Fibroblast of villous mesenchyme (primary cell): ENCODE measurements around the gene TPCN2. TPM values are rescaled to one million over a fixed set of nuclear protein-coding genes. Genes with fewer than 3 reads are reported as not detected.

Experiments
- DNase-seq: peaks from one replicate; pipeline ENCODE4 v3.0.0-alpha.2; 2010; ENCODE audit warnings: low read depth
- H3K4me3 ChIP-seq: 2 replicates; pipeline ENCODE4 v1.5.1; 2011; ENCODE audit warnings: low read depth, mild to moderate bottlenecking, low read length
- total RNA-seq: library from RNA; depleted of rRNA; stranded (reverse); fragments of >200 nt; gene quantifications from 2 replicates; pipeline ENCODE4 v1.2.3, GENCODE V29; 2012
- TF ChIP-seq, protein P1 (sequence below): IDR thresholded peaks from 2 replicates; pipeline ENCODE4 v1.5.1; 2012; ENCODE audit warnings: low read depth, mild to moderate bottlenecking, low read length; ENCODE audit not compliant: insufficient read depth

TPCN2 gene
- total RNA-seq, 1 donor: 10.4 TPM

DNA sequence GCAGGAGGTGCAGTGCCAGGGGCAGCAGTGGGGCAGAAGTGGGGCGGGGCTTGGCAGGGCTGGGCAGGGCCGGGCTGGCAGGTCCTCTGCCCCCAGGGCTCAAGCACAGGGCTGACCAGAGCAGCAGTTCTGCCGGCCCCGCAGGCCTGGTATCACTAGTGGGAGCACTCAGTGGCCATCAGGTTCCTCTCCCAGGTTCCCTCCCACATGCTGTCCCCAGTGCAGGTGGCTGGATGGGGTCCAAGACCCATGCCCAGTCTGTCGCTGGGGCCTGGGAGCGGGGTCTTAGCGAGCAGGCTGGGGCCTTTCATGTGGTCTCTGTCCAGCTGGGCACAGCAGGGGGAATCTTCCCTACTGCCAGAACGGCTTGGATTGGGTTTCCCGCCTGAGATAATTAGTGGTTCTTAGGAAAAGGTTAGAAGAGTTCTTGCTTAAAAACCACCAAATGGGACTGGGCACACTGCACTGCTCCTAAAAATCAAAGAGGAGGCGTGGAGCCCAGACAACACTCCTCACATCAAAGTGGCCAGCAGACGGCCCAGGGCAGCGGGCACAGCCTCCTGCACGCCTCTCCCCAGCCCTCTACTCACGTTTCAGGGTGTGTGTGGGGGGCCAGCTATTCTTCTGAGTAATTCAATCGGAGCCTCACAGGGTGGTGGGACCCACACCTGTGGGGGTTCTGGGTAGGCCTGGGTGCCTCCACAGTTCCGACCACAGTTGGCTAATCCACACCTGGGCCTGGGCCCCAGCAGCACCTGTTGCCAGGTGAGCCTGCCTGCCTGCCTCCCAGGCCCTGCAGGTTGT lies 45.6 kb downstream of the TPCN2 start:
- H3K4me3 ChIP-seq: no peak overlapping the region
- TF ChIP-seq, protein P1, sequence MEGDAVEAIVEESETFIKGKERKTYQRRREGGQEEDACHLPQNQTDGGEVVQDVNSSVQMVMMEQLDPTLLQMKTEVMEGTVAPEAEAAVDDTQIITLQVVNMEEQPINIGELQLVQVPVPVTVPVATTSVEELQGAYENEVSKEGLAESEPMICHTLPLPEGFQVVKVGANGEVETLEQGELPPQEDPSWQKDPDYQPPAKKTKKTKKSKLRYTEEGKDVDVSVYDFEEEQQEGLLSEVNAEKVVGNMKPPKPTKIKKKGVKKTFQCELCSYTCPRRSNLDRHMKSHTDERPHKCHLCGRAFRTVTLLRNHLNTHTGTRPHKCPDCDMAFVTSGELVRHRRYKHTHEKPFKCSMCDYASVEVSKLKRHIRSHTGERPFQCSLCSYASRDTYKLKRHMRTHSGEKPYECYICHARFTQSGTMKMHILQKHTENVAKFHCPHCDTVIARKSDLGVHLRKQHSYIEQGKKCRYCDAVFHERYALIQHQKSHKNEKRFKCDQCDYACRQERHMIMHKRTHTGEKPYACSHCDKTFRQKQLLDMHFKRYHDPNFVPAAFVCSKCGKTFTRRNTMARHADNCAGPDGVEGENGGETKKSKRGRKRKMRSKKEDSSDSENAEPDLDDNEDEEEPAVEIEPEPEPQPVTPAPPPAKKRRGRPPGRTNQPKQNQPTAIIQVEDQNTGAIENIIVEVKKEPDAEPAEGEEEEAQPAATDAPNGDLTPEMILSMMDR: no peak
- DNase-seq: no peak

GRCh38 chr11:69094915-69095290 lies 46.2 kb downstream of the TPCN2 start:
- H3K4me3 ChIP-seq: no peak overlapping the region
- no peak for DNase-seq
- TF ChIP-seq, protein P1: no peak

GRCh38 chr11:69095300-69095699 lies 46.6 kb downstream of the TPCN2 start:
- no peak overlapping the region for H3K4me3 ChIP-seq
- no peak for DNase-seq
- TF ChIP-seq, protein P1: no peak

DNA sequence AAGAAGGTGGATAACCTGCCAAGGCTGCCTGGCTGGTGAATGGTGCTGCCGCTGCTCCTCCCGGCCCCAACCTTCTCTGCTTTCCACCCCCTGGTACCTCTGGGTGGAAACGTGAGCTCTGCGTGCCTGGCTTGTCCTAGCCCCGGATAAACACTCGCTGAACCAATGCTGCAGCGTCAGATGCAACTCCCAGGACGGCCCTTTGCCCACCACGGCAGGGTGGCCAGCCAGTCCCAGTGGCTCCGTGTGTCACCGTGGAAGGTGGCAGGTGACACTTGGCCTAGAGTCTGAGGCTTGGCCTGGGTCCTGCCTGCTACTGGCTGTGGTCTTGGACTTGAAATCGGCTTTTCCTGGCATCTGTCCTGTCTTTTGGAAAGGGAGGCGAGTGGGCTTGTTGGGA lies 47.7 kb downstream of the TPCN2 start:
- H3K4me3 ChIP-seq: no peak overlapping the region
- DNase-seq: no peak
- TF ChIP-seq, protein P1: no peak

- no peak for DNase-seq
- TF ChIP-seq, protein P1: no peak
- no peak overlapping the region for H3K4me3 ChIP-seq
These were observed 48.5 kb downstream of the TPCN2 start for GRCh38 chr11:69097263-69097662.

GRCh38 chr11:69099180-69099579 lies 50.4 kb downstream of the TPCN2 start:
- DNase-seq: no peak
- no peak overlapping the region for H3K4me3 ChIP-seq
- TF ChIP-seq, protein P1: no peak
